ENCODE data around the gene FAM163B. TPM values are rescaled to one million over a fixed set of nuclear protein-coding genes. Genes with fewer than 3 reads are reported as not detected.

The FAM163B gene
- total and polyA plus RNA-seq, 2 donors (not counting 1 experiment from before 2014, with no cell fraction given), result not detected

DNA sequence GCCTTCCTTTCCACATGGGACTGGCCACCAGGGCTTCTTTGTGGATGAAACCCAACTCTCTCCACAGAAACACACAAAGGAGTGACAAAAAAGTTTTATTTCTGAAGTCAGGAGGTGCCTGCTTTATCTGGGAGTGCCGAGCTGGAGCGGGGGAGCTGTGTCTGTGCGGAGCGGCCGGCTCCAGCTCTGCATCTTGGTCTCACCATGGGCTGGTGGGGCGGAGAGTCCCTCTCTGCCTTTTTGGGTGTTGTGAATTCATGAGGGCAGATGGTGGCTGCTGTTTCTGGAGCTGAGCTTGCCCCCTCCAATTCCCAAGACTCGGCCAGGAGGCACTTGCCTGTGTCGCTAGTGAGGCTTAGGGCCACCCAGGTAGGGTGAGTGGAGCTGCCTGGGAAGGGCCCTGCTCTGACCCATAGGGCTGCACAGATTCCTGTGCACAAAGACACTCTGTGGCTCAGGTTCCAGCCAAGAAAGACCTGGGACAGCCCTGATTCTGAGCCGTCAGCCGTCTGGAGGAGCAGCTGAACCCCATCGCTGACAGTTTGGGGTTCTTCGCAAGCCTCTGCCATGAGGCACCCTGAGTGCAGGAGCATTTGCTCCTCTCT is 28.4 kb upstream of the FAM163B start:
- H3K27me3 ChIP-seq (ENCODE audit: control insufficient read depth, insufficient read depth, low read length), result no peaks in the 10 kb centered on the region
- H3K27ac ChIP-seq (ENCODE audit: insufficient read depth, low read length), result no peak overlapping the region
- no peak overlapping the region for H3K4me3 ChIP-seq (replicated peaks in 1 of 4; ENCODE audit: control extremely low read depth in 1 of 4, insufficient read depth in 1 of 4, low read depth in 3 of 4, low read length in 4 of 4)
- H3K36me3 ChIP-seq (ENCODE audit: control insufficient read depth, insufficient read depth, low read length), result no peaks in the 10 kb centered on the region
- no peaks in the 10 kb centered on the region for H4K20me1 ChIP-seq (ENCODE audit: control insufficient read depth, extremely low read depth, insufficient read depth, low read length)
- TF ChIP-seq EZH2 (IDR thresholded peaks at IDR 0.05; ENCODE audit: low read length, missing control alignments), result no peak
- no peaks in the 10 kb centered on the region for H3K4me1 ChIP-seq (ENCODE audit: control insufficient read depth, extremely low read depth, insufficient read depth, low read length)
- H3K4me2 ChIP-seq (ENCODE audit: extremely low read depth, insufficient read depth, low read length), result no peak overlapping the region
- DNase-seq (ENCODE audit: low read depth in 2 of 2), result no peak
- no peak overlapping the region for H2AFZ ChIP-seq (ENCODE audit: low read length)
- no peaks in the 10 kb centered on the region for H3K9me3 ChIP-seq (ENCODE audit: control insufficient read depth, insufficient read depth, low read depth, low read length)
- no peak overlapping the region for H3K9ac ChIP-seq (ENCODE audit: insufficient read depth, low read length)
- no peaks in the 10 kb centered on the region for H3K79me2 ChIP-seq (ENCODE audit: control insufficient read depth, insufficient read depth, low read length)

DNA sequence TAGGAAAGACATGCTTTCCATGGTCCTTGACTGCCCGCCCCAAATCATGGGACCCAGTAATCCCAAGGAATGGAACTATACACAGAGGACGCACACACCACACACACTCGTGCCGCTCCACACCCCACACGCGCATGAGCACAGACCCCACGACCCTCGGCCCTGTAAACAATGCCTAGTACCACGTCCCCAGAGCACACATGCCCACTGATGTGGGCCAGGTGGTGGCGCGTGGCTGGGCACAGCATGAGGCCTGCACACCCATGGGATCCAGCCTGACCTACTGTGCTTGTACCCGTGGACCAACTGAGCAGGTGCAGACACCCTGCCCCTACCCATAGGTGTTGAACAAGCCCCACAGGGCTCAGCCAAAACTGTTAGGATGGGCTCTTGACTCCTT is 27.7 kb upstream of the FAM163B start:
- no peak overlapping the region for H3K27ac ChIP-seq (ENCODE audit: insufficient read depth, low read length)
- TF ChIP-seq EZH2 (IDR thresholded peaks at IDR 0.05; ENCODE audit: low read length, missing control alignments), result no peak
- TF ChIP-seq, protein P1, sequence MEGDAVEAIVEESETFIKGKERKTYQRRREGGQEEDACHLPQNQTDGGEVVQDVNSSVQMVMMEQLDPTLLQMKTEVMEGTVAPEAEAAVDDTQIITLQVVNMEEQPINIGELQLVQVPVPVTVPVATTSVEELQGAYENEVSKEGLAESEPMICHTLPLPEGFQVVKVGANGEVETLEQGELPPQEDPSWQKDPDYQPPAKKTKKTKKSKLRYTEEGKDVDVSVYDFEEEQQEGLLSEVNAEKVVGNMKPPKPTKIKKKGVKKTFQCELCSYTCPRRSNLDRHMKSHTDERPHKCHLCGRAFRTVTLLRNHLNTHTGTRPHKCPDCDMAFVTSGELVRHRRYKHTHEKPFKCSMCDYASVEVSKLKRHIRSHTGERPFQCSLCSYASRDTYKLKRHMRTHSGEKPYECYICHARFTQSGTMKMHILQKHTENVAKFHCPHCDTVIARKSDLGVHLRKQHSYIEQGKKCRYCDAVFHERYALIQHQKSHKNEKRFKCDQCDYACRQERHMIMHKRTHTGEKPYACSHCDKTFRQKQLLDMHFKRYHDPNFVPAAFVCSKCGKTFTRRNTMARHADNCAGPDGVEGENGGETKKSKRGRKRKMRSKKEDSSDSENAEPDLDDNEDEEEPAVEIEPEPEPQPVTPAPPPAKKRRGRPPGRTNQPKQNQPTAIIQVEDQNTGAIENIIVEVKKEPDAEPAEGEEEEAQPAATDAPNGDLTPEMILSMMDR (conservative IDR thresholded peaks at IDR 0.05 in 1 of 2, IDR thresholded peaks at IDR 0.05 in 1 of 2; ENCODE audit: low read depth in 1 of 2, low read length in 2 of 2), result no peak
- no peaks in the 10 kb centered on the region for H3K27me3 ChIP-seq (ENCODE audit: control insufficient read depth, insufficient read depth, low read length)
- no peak overlapping the region for H3K9ac ChIP-seq (ENCODE audit: insufficient read depth, low read length)
- no peaks in the 10 kb centered on the region for H3K79me2 ChIP-seq (ENCODE audit: control insufficient read depth, insufficient read depth, low read length)
- H3K9me3 ChIP-seq (ENCODE audit: control insufficient read depth, insufficient read depth, low read depth, low read length), result no peaks in the 10 kb centered on the region
- no peak overlapping the region for H2AFZ ChIP-seq (ENCODE audit: low read length)
- H3K4me3 ChIP-seq (replicated peaks in 1 of 4; ENCODE audit: control extremely low read depth in 1 of 4, insufficient read depth in 1 of 4, low read depth in 3 of 4, low read length in 4 of 4), result no peak overlapping the region
- H3K36me3 ChIP-seq (ENCODE audit: control insufficient read depth, insufficient read depth, low read length), result no peaks in the 10 kb centered on the region
- H3K4me2 ChIP-seq (ENCODE audit: extremely low read depth, insufficient read depth, low read length), result no peak overlapping the region
- DNase-seq (ENCODE audit: low read depth in 2 of 2), result no peak
- no peaks in the 10 kb centered on the region for H4K20me1 ChIP-seq (ENCODE audit: control insufficient read depth, extremely low read depth, insufficient read depth, low read length)
- H3K4me1 ChIP-seq (ENCODE audit: control insufficient read depth, extremely low read depth, insufficient read depth, low read length), result no peaks in the 10 kb centered on the region

DNA sequence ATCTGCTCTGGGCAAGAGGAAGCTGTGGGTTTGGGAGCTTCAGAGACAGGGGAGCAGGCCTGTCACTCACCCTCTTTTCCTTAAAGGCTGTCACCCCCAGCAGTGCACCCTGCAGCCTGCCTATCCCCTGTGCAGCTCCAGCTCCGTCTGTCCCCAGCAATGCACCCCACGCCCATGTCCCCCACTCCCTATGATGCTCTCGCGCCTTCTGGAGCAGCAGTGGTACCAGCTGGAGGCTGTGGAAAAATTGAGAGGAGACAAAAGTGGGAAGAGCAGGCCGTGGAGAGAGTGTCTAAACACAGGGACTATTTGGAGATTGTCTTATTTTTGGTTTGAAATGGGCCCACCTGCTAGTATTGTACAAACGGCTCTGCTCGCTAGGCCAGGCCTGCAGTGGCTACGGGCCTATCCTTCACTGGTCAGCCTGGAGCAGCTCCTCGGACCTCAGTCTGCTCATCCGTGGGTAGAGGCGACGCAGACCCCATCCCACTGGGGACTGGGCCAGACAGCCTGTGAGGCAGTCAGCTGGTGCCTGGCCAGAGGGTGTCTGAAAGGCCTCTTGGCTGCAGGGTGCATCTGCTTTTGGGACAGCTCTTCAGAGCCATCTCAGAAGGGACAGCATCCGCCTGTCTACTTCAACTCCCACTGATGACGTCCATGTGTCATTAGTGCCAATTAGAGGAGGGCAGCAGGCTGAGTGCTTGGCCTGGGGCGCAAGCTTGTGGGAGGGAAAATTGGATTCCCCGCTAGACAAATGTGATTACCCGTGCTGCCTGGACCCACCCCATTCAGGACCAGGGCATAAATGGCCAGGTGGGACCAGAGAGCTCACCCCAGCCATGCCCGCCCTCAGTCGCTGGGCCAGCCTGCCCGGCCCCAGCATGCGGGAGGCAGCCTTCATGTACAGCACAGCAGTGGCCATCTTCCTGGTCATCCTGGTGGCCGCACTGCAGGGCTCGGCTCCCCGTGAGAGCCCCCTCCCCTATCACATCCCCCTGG is 26.6 kb upstream of the FAM163B start, which contains the start of gene DBH:
Gene DBH, plus strand, starts transcription at position 831 of the 999 bp plus-strand sequence. Its CDS starts 9 bp downstream, at position 840.
- Histone ChIP-seq H3K4me2 (ENCODE audit: extremely low read depth, insufficient read depth, low read length) (no peak within 1 kb of the TSS), H3K79me2 (ENCODE audit: control insufficient read depth, insufficient read depth, low read length) (no peaks in the 10 kb centered on the region), H4K20me1 (ENCODE audit: control insufficient read depth, extremely low read depth, insufficient read depth, low read length) (no peaks in the 10 kb centered on the region), H2AFZ (ENCODE audit: low read length) (no peak within 1 kb of the TSS), H3K9me3 (ENCODE audit: control insufficient read depth, insufficient read depth, low read depth, low read length) (no peaks in the 10 kb centered on the region), H3K36me3 (ENCODE audit: control insufficient read depth, insufficient read depth, low read length) (no peaks in the 10 kb centered on the region), H3K9ac (ENCODE audit: insufficient read depth, low read length) (no peak within 1 kb of the TSS), H3K4me3 (replicated peaks in 1 of 4; ENCODE audit: control extremely low read depth in 1 of 4, insufficient read depth in 1 of 4, low read depth in 3 of 4, low read length in 4 of 4) (no peak within 1 kb of the TSS), H3K4me1 (ENCODE audit: control insufficient read depth, extremely low read depth, insufficient read depth, low read length) (no peaks in the 10 kb centered on the region), H3K27ac (ENCODE audit: insufficient read depth, low read length) (no peak within 1 kb of the TSS), H3K27me3 (ENCODE audit: control insufficient read depth, insufficient read depth, low read length) (no peaks in the 10 kb centered on the region)
- no peak for TF ChIP-seq EZH2 (IDR thresholded peaks at IDR 0.05; ENCODE audit: low read length, missing control alignments)
- TF ChIP-seq, protein P1 (conservative IDR thresholded peaks at IDR 0.05 in 1 of 2, IDR thresholded peaks at IDR 0.05 in 1 of 2; ENCODE audit: low read depth in 1 of 2, low read length in 2 of 2), result no peak
- no peak for DNase-seq (ENCODE audit: low read depth in 2 of 2)
